ENCODE results near the gene HSPB1. TPM values are rescaled to one million over a fixed set of nuclear protein-coding genes. Genes with fewer than 3 reads are reported as not detected.

HSPB1 gene
- total and polyA plus RNA-seq, 2 of the 13 experiments (the other 11 are each of a cell fraction or from before 2014, with no cell fraction given) = 21.0 to 38.6 TPM

DNA sequence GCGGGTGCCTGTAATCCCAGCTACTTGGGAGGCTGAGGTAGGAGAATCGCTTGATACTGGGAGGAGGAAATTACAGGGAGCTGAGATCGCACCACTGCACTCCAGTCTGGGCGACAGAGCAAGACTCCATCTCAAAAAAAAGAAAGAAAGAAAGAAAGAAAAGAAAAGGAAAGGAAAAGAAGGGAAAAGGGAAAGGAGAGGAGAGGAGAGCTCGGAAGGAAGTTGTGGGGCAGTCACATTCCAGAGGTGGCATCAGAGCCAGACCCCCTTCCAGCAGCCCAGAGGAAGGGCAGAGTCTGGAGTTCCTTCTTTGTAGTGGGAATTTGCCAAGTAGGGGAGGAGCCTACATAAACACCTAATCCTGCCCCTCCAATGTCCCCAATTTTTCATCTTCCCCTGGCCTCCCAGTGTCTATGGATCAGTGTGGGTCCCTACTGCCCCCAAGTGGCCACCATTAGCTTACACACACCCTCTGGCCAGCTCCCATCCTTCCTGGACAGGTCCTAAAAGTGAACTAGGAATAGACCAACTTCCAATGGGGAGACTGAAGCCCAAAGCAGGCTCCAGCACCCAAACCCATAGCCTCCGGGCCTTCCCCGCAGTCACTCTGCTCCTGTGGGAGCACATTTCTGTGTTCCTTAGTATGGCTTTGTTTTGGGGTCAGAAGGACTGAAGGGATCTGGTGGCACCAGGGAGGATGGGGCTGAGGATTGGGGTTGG, 39.6 kb upstream of the HSPB1 start (continued):
- TF ChIP-seq GMEB1 (CRISPR knock-in tag; IDR thresholded peaks at IDR 0.05; ENCODE audit: borderline replicate concordance) (no peak), PCBP2 (optimal IDR thresholded peaks at IDR 0.05; ENCODE audit: low read depth, low read length, poor library complexity, severe bottlenecking) (no peak), HOXA9 (CRISPR knock-in tag; IDR thresholded peaks at IDR 0.05; ENCODE audit: borderline replicate concordance) (no peak), GABPB1 (CRISPR knock-in tag; IDR thresholded peaks at IDR 0.05) (no peak), ZMAT3 (CRISPR knock-in tag; conservative IDR thresholded peaks at IDR 0.05) (no peak), SNAI1 (CRISPR knock-in tag; IDR thresholded peaks at IDR 0.05; ENCODE audit: borderline replicate concordance) (no peak), ZSCAN30 (CRISPR knock-in tag; IDR thresholded peaks at IDR 0.05) (no peak), ZMYM3 (CRISPR knock-in tag; IDR thresholded peaks at IDR 0.05) (no peak), TFDP1 (CRISPR knock-in tag; IDR thresholded peaks at IDR 0.05; ENCODE audit: borderline replicate concordance) (no peak), ZNF234 (CRISPR knock-in tag; conservative IDR thresholded peaks at IDR 0.05) (no peak), GATA4 (IDR thresholded peaks at IDR 0.05; ENCODE audit: borderline replicate concordance, low read depth) (no peak), NFIC (IDR thresholded peaks at IDR 0.05; ENCODE audit: low read length) (no peak), ZNF367 (CRISPR knock-in tag; IDR thresholded peaks at IDR 0.05; ENCODE audit: borderline replicate concordance) (no peak), ZNF564 (CRISPR knock-in tag; IDR thresholded peaks at IDR 0.05) (no peak), REXO4 (CRISPR knock-in tag; IDR thresholded peaks at IDR 0.05; ENCODE audit: borderline replicate concordance) (no peak), ZNF589 (CRISPR knock-in tag; conservative IDR thresholded peaks at IDR 0.05) (no peak), ZNF224 (CRISPR knock-in tag; IDR thresholded peaks at IDR 0.05) (no peak), TBL1XR1 (IDR thresholded peaks at IDR 0.05; ENCODE audit: borderline replicate concordance, low read length, partially characterized antibody) (no peak)
- TF ChIP-seq, protein P1, sequence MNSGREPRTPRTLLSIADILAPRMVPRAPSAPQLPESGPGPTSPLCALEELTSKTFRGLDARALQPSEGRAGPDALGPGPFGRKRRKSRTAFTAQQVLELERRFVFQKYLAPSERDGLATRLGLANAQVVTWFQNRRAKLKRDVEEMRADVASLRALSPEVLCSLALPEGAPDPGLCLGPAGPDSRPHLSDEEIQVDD (CRISPR knock-in tag; IDR thresholded peaks at IDR 0.05; ENCODE audit: borderline replicate concordance) = no peak
- TF ChIP-seq, protein P2, sequence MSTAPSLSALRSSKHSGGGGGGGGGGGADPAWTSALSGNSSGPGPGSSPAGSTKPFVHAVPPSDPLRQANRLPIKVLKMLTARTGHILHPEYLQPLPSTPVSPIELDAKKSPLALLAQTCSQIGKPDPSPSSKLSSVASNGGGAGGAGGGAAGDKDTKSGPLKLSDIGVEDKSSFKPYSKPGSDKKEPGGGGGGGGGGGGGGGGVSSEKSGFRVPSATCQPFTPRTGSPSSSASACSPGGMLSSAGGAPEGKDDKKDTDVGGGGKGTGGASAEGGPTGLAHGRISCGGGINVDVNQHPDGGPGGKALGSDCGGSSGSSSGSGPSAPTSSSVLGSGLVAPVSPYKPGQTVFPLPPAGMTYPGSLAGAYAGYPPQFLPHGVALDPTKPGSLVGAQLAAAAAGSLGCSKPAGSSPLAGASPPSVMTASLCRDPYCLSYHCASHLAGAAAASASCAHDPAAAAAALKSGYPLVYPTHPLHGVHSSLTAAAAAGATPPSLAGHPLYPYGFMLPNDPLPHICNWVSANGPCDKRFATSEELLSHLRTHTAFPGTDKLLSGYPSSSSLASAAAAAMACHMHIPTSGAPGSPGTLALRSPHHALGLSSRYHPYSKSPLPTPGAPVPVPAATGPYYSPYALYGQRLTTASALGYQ (CRISPR knock-in tag; IDR thresholded peaks at IDR 0.05) = no peak
- TF ChIP-seq, protein P3, sequence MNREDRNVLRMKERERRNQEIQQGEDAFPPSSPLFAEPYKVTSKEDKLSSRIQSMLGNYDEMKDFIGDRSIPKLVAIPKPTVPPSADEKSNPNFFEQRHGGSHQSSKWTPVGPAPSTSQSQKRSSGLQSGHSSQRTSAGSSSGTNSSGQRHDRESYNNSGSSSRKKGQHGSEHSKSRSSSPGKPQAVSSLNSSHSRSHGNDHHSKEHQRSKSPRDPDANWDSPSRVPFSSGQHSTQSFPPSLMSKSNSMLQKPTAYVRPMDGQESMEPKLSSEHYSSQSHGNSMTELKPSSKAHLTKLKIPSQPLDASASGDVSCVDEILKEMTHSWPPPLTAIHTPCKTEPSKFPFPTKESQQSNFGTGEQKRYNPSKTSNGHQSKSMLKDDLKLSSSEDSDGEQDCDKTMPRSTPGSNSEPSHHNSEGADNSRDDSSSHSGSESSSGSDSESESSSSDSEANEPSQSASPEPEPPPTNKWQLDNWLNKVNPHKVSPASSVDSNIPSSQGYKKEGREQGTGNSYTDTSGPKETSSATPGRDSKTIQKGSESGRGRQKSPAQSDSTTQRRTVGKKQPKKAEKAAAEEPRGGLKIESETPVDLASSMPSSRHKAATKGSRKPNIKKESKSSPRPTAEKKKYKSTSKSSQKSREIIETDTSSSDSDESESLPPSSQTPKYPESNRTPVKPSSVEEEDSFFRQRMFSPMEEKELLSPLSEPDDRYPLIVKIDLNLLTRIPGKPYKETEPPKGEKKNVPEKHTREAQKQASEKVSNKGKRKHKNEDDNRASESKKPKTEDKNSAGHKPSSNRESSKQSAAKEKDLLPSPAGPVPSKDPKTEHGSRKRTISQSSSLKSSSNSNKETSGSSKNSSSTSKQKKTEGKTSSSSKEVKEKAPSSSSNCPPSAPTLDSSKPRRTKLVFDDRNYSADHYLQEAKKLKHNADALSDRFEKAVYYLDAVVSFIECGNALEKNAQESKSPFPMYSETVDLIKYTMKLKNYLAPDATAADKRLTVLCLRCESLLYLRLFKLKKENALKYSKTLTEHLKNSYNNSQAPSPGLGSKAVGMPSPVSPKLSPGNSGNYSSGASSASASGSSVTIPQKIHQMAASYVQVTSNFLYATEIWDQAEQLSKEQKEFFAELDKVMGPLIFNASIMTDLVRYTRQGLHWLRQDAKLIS (CRISPR knock-in tag; IDR thresholded peaks at IDR 0.05) = no peak

All from HepG2 (cell line).